Psoas muscle (tissue), 8 donors: Measurements from ENCODE around the gene PSORS1C2. TPM values are rescaled to one million over a fixed set of nuclear protein-coding genes. Genes with fewer than 3 reads are reported as not detected.

Experiments
- ATAC-seq, 4 donors: fragments of 200-7000 bp; cut with Tn5 transposase; one replicate each; pipeline ENCODE4 v1.9.1; 2020; ENCODE audit warnings: moderate library complexity in 3 of 4, mild to moderate bottlenecking in 2 of 4
- DNase-seq, 2 donors: peaks; one replicate each; pipeline ENCODE4 v3.0.0-alpha.2; 2020
- H3K27ac ChIP-seq: fragments of 200-600 bp; one replicate; pipeline ENCODE4 v1.8.0; 2022
- H3K27me3 ChIP-seq, 3 donors: fragments of 200-600 bp in 1 of 3; one replicate each; pipeline versions ENCODE4 v1.6.1 to v1.8.0; 2013 to 2022; ENCODE audit warnings: low read length in 2 of 3, mild to moderate bottlenecking in 2 of 3, moderate library complexity in 1 of 3; ENCODE audit not compliant: insufficient read depth in 3 of 3
- H3K36me3 ChIP-seq, 2 donors: fragments of 200-600 bp in 1 of 2; one replicate each; pipeline versions ENCODE4 v1.6.1 to v1.8.0; 2013 to 2022; ENCODE audit warnings: low read depth in 1 of 2, mild to moderate bottlenecking in 1 of 2, moderate library complexity in 1 of 2; ENCODE audit not compliant: insufficient read depth in 1 of 2
- H3K4me1 ChIP-seq: fragments of 200-600 bp; one replicate; pipeline ENCODE4 v1.8.0; 2022
- H3K4me3 ChIP-seq: fragments of 200-600 bp; one replicate; pipeline ENCODE4 v1.8.0; 2022; ENCODE audit warnings: mild to moderate bottlenecking
- H3K9me3 ChIP-seq: fragments of 200-600 bp; one replicate; pipeline ENCODE4 v1.8.0; 2022
- WGBS, 3 donors: extraction: QIAGEN DNeasy Blood & Tissue Kit; methylation state at CpG; one replicate each; pipeline versions ENCODE4 v1.1.6 to v1.1.7; 2013; 5-methylcytosine and 5-hydroxymethylcytosine counted together
- intact Hi-C, 2 donors: fragments of 100-400 bp; cut with DNase I; formaldehyde crosslinking; loops; one replicate each; pipeline versions ENCODE4 v1.11.0 to v1.14.2; 2022
- polyA plus RNA-seq, 3 donors: library from polyadenylated mRNA; stranded (reverse); fragments of 200-250 nt; gene quantifications; one replicate each; pipeline ENCODE4 v1.2.3, GENCODE V29; 2013
- total RNA-seq, 4 donors: library from RNA; stranded (reverse); fragmentation: NEBNext Ultra II Directional in 2 of 4; extraction: Animal tissue kit (Norgen Biotek cat#: 25700) in 2 of 4; gene quantifications; one replicate each; pipeline versions ENCODE4 v1.2.1 to v1.2.4, GENCODE V29; 2021 to 2023
- TF ChIP-seq, protein P1 (sequence below): fragments of 200-600 bp; IDR thresholded peaks from one replicate; pipeline ENCODE4 v1.8.0; 2022; ENCODE audit warnings: antibody characterized with exemption
- donor health status: healthy with polysubstance abuse.
- donor health status: DM: no; HTN: no; CAD: no; lungs with moderate emphysema.
- donor health status: Bipolar disorder and iron deficiency.
- donor health status: healthy.
- donor health status: DM: yes; HTN: yes; CAD: no.
- donor health status: DM: no; HTN: no; CAD: no.
- donor health status: DM: no; HTN: no; CAD: no.
- donor health status: DM: yes; HTN: yes; CAD: no.

Gene PSORS1C2
- total and polyA plus RNA-seq, 7 donors = not detected

DNA sequence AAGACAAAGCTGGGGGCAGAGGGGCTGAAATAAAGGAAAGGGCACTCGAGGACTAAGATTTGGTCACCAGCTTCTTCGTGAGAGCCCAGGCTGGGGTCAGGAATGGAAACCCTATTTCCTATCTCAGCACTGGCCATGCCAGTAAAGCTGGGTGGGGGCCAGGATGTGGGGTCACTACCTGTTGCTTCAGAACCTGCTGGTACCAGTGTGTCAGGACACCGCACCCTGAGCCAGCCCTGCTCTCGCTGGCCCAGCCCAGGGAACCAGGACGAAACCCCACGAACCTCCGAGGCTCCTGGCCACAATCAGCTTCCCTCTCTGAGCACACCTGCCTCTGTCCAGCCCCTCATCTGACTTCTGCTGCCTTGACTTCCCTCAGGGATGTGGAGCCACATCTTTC lies 20.7 kb downstream of the PSORS1C2 start:
- no peak overlapping the region for H3K27ac ChIP-seq
- H3K36me3 ChIP-seq = no peaks in the 10 kb centered on the region
- intact Hi-C loops = no loop called here
- H3K4me1 ChIP-seq = peaks cover 11% of the 10 kb centered on the region
- WGBS, 3 donors = 76 to 88% (median 87%) methylated on average over 7 of the region's 7 CpGs
- no peaks in the 10 kb centered on the region for H3K9me3 ChIP-seq
- peaks cover 0 to 14% (median 0%) of the 10 kb centered on the region in 3 donors for H3K27me3 ChIP-seq
- no peak for ATAC-seq
- TF ChIP-seq, protein P1, sequence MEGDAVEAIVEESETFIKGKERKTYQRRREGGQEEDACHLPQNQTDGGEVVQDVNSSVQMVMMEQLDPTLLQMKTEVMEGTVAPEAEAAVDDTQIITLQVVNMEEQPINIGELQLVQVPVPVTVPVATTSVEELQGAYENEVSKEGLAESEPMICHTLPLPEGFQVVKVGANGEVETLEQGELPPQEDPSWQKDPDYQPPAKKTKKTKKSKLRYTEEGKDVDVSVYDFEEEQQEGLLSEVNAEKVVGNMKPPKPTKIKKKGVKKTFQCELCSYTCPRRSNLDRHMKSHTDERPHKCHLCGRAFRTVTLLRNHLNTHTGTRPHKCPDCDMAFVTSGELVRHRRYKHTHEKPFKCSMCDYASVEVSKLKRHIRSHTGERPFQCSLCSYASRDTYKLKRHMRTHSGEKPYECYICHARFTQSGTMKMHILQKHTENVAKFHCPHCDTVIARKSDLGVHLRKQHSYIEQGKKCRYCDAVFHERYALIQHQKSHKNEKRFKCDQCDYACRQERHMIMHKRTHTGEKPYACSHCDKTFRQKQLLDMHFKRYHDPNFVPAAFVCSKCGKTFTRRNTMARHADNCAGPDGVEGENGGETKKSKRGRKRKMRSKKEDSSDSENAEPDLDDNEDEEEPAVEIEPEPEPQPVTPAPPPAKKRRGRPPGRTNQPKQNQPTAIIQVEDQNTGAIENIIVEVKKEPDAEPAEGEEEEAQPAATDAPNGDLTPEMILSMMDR = no peak
- no peak for DNase-seq
- H3K4me3 ChIP-seq = no peak overlapping the region

DNA sequence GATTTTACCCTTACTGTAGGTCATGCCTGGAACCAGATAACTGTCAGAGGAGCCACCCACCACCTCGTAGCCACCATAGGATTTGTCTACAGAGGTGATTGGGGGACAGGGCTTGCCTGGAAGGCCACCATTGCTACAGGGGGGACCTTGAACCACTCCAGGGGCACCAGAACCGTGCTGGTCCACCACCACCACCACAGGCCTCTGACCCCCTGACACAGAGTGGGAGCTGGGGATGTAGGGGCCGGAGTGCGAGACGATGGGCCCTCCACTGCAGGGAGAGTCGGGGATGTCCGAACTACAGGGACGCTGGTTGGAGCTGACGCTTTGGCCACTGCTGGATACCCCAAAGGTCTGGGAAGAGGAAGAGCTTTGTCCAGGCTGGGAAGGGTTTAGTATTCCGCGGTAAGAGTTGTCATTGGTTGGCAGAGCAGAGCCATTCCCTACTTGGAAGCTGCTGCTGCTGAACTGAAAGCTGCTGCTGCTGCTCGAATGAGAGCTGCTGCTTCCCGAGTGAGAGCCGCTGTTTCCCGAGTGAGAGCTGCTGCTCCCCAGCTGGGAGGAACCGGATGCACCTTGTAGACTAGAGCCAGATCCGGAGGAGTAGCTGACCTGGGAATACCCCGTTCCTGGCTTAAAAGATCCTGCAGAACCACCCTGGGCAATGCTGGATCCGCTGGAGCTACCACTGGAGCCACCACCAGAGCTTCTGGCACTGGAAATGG lies 22.0 kb downstream of the PSORS1C2 start:
- ATAC-seq = peak in 1 of 4 donors; percentile 27
- Histone ChIP-seq H3K36me3 (no peaks in the 10 kb centered on the region), H3K4me3 (no peak overlapping the region), H3K27ac (no peak overlapping the region), H3K9me3 (no peaks in the 10 kb centered on the region), H3K27me3 (peaks cover 0 to 14% (median 0%) of the 10 kb centered on the region in 3 donors), H3K4me1 (no peaks in the 10 kb centered on the region)
- DNase-seq = peak in 1 of 2 donors; percentile 45
- 63 to 69% (median 63%) methylated on average over 19 of the region's 19 CpGs for WGBS, 3 donors
- TF ChIP-seq, protein P1 = no peak
- intact Hi-C loops = no loop called here

DNA sequence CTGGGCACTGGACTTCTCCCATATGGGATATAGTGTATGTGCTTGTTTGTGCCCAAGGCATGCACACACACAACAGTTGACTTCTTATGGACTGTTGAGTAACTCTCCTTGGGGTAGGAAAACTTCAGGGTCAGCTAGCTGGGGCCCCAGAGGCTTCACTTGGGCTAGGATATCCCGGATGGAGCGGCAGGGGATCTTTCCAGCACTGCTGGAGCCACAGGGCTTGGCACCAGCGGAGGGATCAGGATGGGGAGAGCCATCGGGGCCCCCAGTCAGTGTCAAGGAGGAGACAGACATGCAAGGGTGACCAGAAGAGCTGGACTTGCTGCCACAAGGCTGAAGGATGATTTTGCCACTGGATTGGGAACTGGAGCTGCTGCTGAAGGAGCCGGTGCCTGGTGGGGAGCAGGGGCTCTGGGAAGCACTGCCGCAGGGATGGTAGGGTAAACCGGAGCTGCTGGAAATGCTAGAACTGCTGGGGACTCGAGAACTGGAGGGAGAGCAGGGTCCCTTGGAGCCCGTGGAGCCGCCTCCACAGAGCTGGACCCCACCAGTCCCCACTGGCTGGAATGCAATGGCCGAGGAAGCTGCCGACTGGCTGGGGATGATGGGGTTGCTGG lies 22.8 kb downstream of the PSORS1C2 start:
- DNase-seq (no peak), ATAC-seq (no peak)
- 87 to 92% (median 90%) methylated on average over 12 of the region's 12 CpGs for WGBS, 3 donors
- peaks cover 0 to 14% (median 0%) of the 10 kb centered on the region in 3 donors for H3K27me3 ChIP-seq
- TF ChIP-seq, protein P1 = no peak
- H3K36me3 ChIP-seq = no peaks in the 10 kb centered on the region
- H3K9me3 ChIP-seq = no peaks in the 10 kb centered on the region
- no peak overlapping the region for H3K4me3 ChIP-seq
- intact Hi-C loops = no loop called here
- H3K4me1 ChIP-seq = no peaks in the 10 kb centered on the region
- no peak overlapping the region for H3K27ac ChIP-seq

DNA sequence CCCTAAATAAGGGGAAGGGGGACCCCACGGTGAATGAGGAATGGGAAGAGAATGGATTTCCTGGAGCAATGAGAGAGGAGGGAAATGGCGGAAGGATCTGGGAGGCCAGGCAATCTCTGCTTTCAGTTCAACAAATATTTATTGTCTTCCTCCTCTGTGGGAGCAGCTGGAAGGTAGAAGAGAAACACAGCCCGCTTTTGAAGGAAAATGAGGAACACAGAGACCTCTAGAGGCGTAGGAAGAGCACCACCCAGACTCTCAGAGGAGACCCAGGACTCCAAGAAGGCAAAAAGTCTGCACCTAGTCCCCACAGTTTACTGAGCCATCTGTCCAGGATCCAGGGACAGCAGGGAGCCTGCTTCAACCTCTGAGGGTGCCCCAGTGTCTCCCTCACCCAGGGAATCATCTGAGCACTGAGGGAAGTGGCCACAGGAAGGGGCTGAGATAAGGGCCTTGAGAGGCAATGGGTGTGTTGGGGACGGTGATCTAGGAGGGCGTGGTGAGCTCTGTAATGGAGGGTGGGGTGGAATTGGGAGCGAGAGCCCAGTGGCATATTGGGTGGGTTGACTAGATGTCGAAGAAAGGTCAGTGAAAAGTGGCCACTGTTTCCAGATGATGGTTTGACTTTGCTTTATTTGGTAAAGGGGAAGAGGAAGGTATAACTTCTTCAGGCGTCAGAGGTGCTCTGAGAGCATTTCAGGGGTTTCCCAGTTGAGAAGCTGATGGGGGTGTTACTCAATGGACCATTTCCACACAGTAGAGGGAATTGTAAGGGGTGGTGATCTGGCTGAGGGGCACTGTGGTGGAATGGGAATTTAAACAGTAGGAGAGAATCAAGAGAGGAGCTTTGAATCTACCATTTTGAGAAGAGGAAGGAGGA lies 23.7 kb downstream of the PSORS1C2 start:
- Histone ChIP-seq H3K27me3 (peaks cover 0 to 15% (median 0%) of the 10 kb centered on the region in 3 donors), H3K36me3 (no peaks in the 10 kb centered on the region), H3K27ac (no peak overlapping the region), H3K4me3 (no peak overlapping the region), H3K9me3 (no peaks in the 10 kb centered on the region), H3K4me1 (no peaks in the 10 kb centered on the region)
- intact Hi-C loops = no loop called here
- DNase-seq (no peak), ATAC-seq (no peak)
- WGBS, 3 donors = 65 to 73% (median 66%) methylated on average over 9 of the region's 9 CpGs
- TF ChIP-seq, protein P1 = no peak
